Stimulated activated CD4-positive, alpha-beta T cell treated with anti-CD3 and anti-CD28 coated beads, Interleukin-2, amount 100 ng/mL, for 4 hours (primary cell): ENCODE data around the gene TNFRSF8.
"Not testable (repeated sequence)": the region's sequence is repeated elsewhere in the genome, so short reads cannot be mapped to it uniquely, and the experiment has no call there.

Experiments
- DNase-seq: peaks from one replicate; pipeline ENCODE4 v3.0.0-alpha.2; 2020; ENCODE audit warnings: low read depth

Gene TNFRSF8

GRCh38 chr1:12087797-12088314 lies 24.8 kb downstream of the TNFRSF8 start:
- no peak for DNase-seq

GRCh38 chr1:12088607-12089006 lies 25.5 kb downstream of the TNFRSF8 start:
- no peak for DNase-seq

- DNase-seq = no peak
Measured at GRCh38 chr1:12090326-12090725, 27.2 kb downstream of the TNFRSF8 start.

GRCh38 chr1:12091191-12091590 lies 28.1 kb downstream of the TNFRSF8 start:
- DNase-seq = no peak

- no peak for DNase-seq
Measured at GRCh38 chr1:12094180-12094579, 31.1 kb downstream of the TNFRSF8 start.

GRCh38 chr1:12095452-12096263 lies 32.6 kb downstream of the TNFRSF8 start:
- no peak for DNase-seq

- DNase-seq = no peak
Measured at GRCh38 chr1:12096615-12097014, 33.5 kb downstream of the TNFRSF8 start.

GRCh38 chr1:12097321-12097720 lies 34.2 kb downstream of the TNFRSF8 start:
- DNase-seq = no peak

GRCh38 chr1:12098786-12099185 lies 35.7 kb downstream of the TNFRSF8 start:
- DNase-seq = no peak

GRCh38 chr1:12099610-12100009 lies 36.5 kb downstream of the TNFRSF8 start:
- DNase-seq = no peak

GRCh38 chr1:12100071-12100470 lies 37.0 kb downstream of the TNFRSF8 start:
- DNase-seq = no peak

GRCh38 chr1:12101120-12101519 lies 38.0 kb downstream of the TNFRSF8 start:
- DNase-seq = not testable (repeated sequence)

- no peak for DNase-seq
Measured at GRCh38 chr1:12102066-12102465, 39.0 kb downstream of the TNFRSF8 start.

- no peak for DNase-seq
Measured at GRCh38 chr1:12104417-12104816, 41.3 kb downstream of the TNFRSF8 start.

GRCh38 chr1:12106153-12106552 lies 43.0 kb downstream of the TNFRSF8 start:
- no peak for DNase-seq

- not testable (repeated sequence) for DNase-seq
Measured at GRCh38 chr1:12106861-12107260, 43.8 kb downstream of the TNFRSF8 start.

- no peak for DNase-seq
Measured at GRCh38 chr1:12107718-12108117, 44.6 kb downstream of the TNFRSF8 start.

GRCh38 chr1:12109901-12110300 lies 46.8 kb downstream of the TNFRSF8 start:
- DNase-seq = no peak

- DNase-seq = no peak
Measured at GRCh38 chr1:12111741-12112140, 48.6 kb downstream of the TNFRSF8 start.

- no peak for DNase-seq
Measured at GRCh38 chr1:12112711-12113161, 49.6 kb downstream of the TNFRSF8 start.

GRCh38 chr1:12113433-12114339 lies 50.6 kb downstream of the TNFRSF8 start:
- DNase-seq = no peak

- no peak for DNase-seq
Measured at GRCh38 chr1:12114340-12114683, 51.2 kb downstream of the TNFRSF8 start.

GRCh38 chr1:12114916-12115315 lies 51.8 kb downstream of the TNFRSF8 start:
- no peak for DNase-seq
